SIG-M5 treated with dmso at 0.1 percent for 504 hours (cell line): ENCODE measurements around the gene ATXN7L2.
A peak's percentile ranks its signal among the peaks of the same experiment; 100 is the strongest.

Source experiments
- DNase-seq: peaks from one replicate; lab custom pipeline; 2025; ENCODE audit not compliant: unreplicated experiment; lab: John Stamatoyannopoulos, UW

The ATXN7L2 gene

GRCh38 chr1:109474697-109475096 lies 9.0 kb upstream of the ATXN7L2 start:
- DNase-seq, result no peak

GRCh38 chr1:109475261-109475660 lies 8.4 kb upstream of the ATXN7L2 start:
- DNase-seq, result no peak

GRCh38 chr1:109476825-109477224 lies 6.9 kb upstream of the ATXN7L2 start:
- DNase-seq, result no peak

- DNase-seq, result no peak
Measured at GRCh38 chr1:109477821-109478220, 5.9 kb upstream of the ATXN7L2 start.

- DNase-seq, result peak; percentile 29
Measured at GRCh38 chr1:109478806-109479205, 4.9 kb upstream of the ATXN7L2 start.

- no peak for DNase-seq
Measured at GRCh38 chr1:109479311-109479710, 4.4 kb upstream of the ATXN7L2 start.

- no peak for DNase-seq
Measured at GRCh38 chr1:109479901-109480300, 3.8 kb upstream of the ATXN7L2 start.

GRCh38 chr1:109481646-109482045 lies 2.1 kb upstream of the ATXN7L2 start:
- no peak for DNase-seq

GRCh38 chr1:109482242-109482641 lies 1.5 kb upstream of the ATXN7L2 start:
- DNase-seq, result no peak

- DNase-seq, result no peak
Measured at GRCh38 chr1:109482791-109483671, 674 bp upstream of the ATXN7L2 start.

- DNase-seq, result no peak
Measured at GRCh38 chr1:109484519-109484975, 842 bp downstream of the ATXN7L2 start.

GRCh38 chr1:109485001-109485400 lies 1.3 kb downstream of the ATXN7L2 start:
- DNase-seq, result no peak

GRCh38 chr1:109487261-109487660 lies 3.6 kb downstream of the ATXN7L2 start:
- no peak for DNase-seq

- DNase-seq, result no peak
Measured at GRCh38 chr1:109488201-109488600, 4.5 kb downstream of the ATXN7L2 start.

- no peak for DNase-seq
Measured at GRCh38 chr1:109488696-109489095, 5.0 kb downstream of the ATXN7L2 start.

- DNase-seq, result peak; percentile 66
Measured at GRCh38 chr1:109490029-109490933, 6.6 kb downstream of the ATXN7L2 start.

GRCh38 chr1:109490934-109491302 lies 7.2 kb downstream of the ATXN7L2 start:
- no peak for DNase-seq

GRCh38 chr1:109491372-109491771 lies 7.7 kb downstream of the ATXN7L2 start:
- DNase-seq, result no peak

- DNase-seq, result no peak
Measured at GRCh38 chr1:109492779-109493178, 9.1 kb downstream of the ATXN7L2 start.

- DNase-seq, result no peak
Measured at GRCh38 chr1:109493227-109493626, 9.5 kb downstream of the ATXN7L2 start.

- DNase-seq, result peak; percentile 77
Measured at GRCh38 chr1:109493805-109494539, 10.3 kb downstream of the ATXN7L2 start, which contains the start of gene CYB561D1. TSS of gene CYB561D1 (plus strand) at chr1:109494094. CDS start at chr1:109494140, 46 bp downstream.
